HEK293T (cell line): ENCODE data around the gene NBL1.
"Not testable (repeated sequence)": the region's sequence is repeated elsewhere in the genome, so short reads cannot be mapped to it uniquely, and the experiment has no call there.

Experiments used
- ARNT ChIP-seq: fragments of 450-650 bp; IDR thresholded peaks from 2 replicates; pipeline ENCODE4 v1.6.1; 2017; ENCODE audit warnings: mild to moderate bottlenecking
- BHLHE40 ChIP-seq: fragments of 450-650 bp; IDR thresholded peaks from 2 replicates; pipeline ENCODE4 v1.6.1; 2016; ENCODE audit warnings: mild to moderate bottlenecking, moderate library complexity, borderline replicate concordance
- CTBP1 ChIP-seq: fragments of 450-650 bp; IDR thresholded peaks from 2 replicates; pipeline ENCODE4 v1.6.1; 2016; ENCODE audit warnings: borderline replicate concordance
- FOXK2 ChIP-seq: fragments of 450-650 bp; IDR thresholded peaks from 2 replicates; pipeline ENCODE4 v1.6.1; 2016; ENCODE audit warnings: mild to moderate bottlenecking
- LEF1 ChIP-seq: fragments of 450-650 bp; IDR thresholded peaks from 2 replicates; pipeline ENCODE4 v1.6.1; 2017; ENCODE audit warnings: mild to moderate bottlenecking, borderline replicate concordance
- NFRKB ChIP-seq: fragments of 450-650 bp; IDR thresholded peaks from 2 replicates; pipeline ENCODE4 v1.6.1; 2016; ENCODE audit warnings: mild to moderate bottlenecking, moderate library complexity
- SP1 ChIP-seq: fragments of 450-650 bp; IDR thresholded peaks from 2 replicates; pipeline ENCODE4 v1.6.1; 2017
- SUZ12 ChIP-seq: fragments of 450-650 bp; IDR thresholded peaks from 2 replicates; pipeline ENCODE4 v1.6.1; 2016; ENCODE audit warnings: mild to moderate bottlenecking

DNA sequence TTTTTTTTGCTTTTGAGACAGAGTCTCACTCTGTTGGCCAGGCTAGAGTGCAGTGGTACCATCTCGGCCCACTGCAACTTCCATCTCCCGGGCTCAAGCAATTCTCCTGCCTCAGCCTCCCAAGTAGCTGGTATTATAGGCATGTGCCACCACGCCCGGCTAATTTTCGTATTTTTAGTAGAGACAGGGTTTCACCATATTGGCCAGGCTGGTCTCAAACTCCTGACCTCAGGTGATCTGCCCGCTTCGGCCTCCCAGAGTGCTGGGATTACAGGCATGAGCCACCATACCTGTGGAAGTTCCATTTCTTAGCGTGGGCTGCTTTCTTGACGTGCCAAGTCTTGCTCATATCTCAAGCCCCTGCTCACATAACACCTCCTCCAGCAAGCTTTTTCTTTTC is 9.0 kb upstream of the NBL1 start:
- TF ChIP-seq SP1, ARNT, LEF1, FOXK2, BHLHE40, NFRKB, SUZ12, CTBP1: not testable (repeated sequence)
